K562 (cell line): ENCODE results near the gene PLA2R1.

ENCODE experiments used
- ATF3 ChIP-seq, 2 experiments: fragments of 450-650 bp in 1 of 2; sonication (generic) in 1 of 2; formaldehyde crosslinking in 1 of 2; IDR thresholded peaks in 1 of 2; conservative IDR thresholded peaks in 1 of 2; 2 replicates each; pipeline versions ENCODE4 v1.6.1 to v1.8.1; 2016 to 2023; ENCODE audit warnings: mild to moderate bottlenecking in 2 of 2, moderate library complexity in 2 of 2, inconsistent platforms in 1 of 2, missing genetic modification reagents in 1 of 2
- CEBPG ChIP-seq, 3 experiments: fragments of 200-800 bp in 1 of 3; sonication (Bioruptor generic) in 1 of 3; sonication (generic) in 1 of 3; formaldehyde crosslinking in 1 of 3; IDR thresholded peaks in 2 of 3; conservative IDR thresholded peaks in 1 of 3; 2 replicates each; pipeline versions ENCODE4 v1.6.1 to v1.8.0; 2016 to 2022; ENCODE audit warnings: missing compliant biosample characterization in 2 of 3, missing genetic modification characterization in 2 of 3, mild to moderate bottlenecking in 1 of 3, missing genetic modification reagents in 1 of 3
- GTF3C2 ChIP-seq: IDR thresholded peaks from 3 replicates; pipeline ENCODE4 v1.6.1; 2011; ENCODE audit warnings: borderline replicate concordance, mild to moderate bottlenecking, moderate library complexity; ENCODE audit not compliant: insufficient read length; ENCODE audit errors: extremely low read depth
- HMGXB4 ChIP-seq: sonication (generic); formaldehyde crosslinking; IDR thresholded peaks from 2 replicates; pipeline ENCODE4 v1.8.1; 2023; ENCODE audit warnings: mild to moderate bottlenecking, missing genetic modification reagents
- NFE2L1 ChIP-seq: fragments of 450-650 bp; IDR thresholded peaks from 2 replicates; pipeline ENCODE4 v1.6.1; 2016; ENCODE audit warnings: missing genetic modification characterization, low read depth, mild to moderate bottlenecking, missing compliant biosample characterization, moderate library complexity, borderline replicate concordance
- POLR2A ChIP-seq: fragments of 450-650 bp; conservative IDR thresholded peaks from 2 replicates; pipeline ENCODE4 v1.6.1; 2016
- RCOR1 ChIP-seq, 2 experiments: IDR thresholded peaks; 2 replicates each; pipeline ENCODE4 v1.6.1; 2012; ENCODE audit warnings: low read depth in 2 of 2, low read length in 2 of 2, borderline replicate concordance in 1 of 2, improper control_type of control experiment in 1 of 2
- USF2 ChIP-seq: sonication (generic); formaldehyde crosslinking; IDR thresholded peaks from 2 replicates; pipeline ENCODE4 v1.5.0; 2020; ENCODE audit warnings: missing genetic modification reagents
- YY1 ChIP-seq, 3 experiments: IDR thresholded peaks; 2 replicates each; pipeline ENCODE4 v1.6.1; 2011; ENCODE audit warnings: low read length in 2 of 3, mild to moderate bottlenecking in 2 of 3, moderate library complexity in 2 of 3, borderline replicate concordance in 1 of 3, control low read depth in 1 of 3, low read depth in 1 of 3; ENCODE audit not compliant: insufficient read depth in 3 of 3, insufficient replicate concordance in 2 of 3, control insufficient read depth in 1 of 3, insufficient read length in 1 of 3; ENCODE audit errors: extremely low read depth in 1 of 3
- ZNF592 ChIP-seq: fragments of 450-650 bp; IDR thresholded peaks from 2 replicates; pipeline ENCODE4 v1.6.1; 2017; ENCODE audit warnings: antibody characterized with exemption, mild to moderate bottlenecking

GRCh38 chr2:160029270-160029628, 33.2 kb downstream of the PLA2R1 start:
- TF ChIP-seq ATF3 (IDR thresholded peaks at IDR 0.05): no peak
- TF ChIP-seq ATF3 (CRISPR knock-in tag; conservative IDR thresholded peaks at IDR 0.05): no peak
- no peak for TF ChIP-seq USF2 (CRISPR knock-in tag)
- TF ChIP-seq HMGXB4 (CRISPR knock-in tag): no peak
- TF ChIP-seq RCOR1 (IDR thresholded peaks at IDR 0.05; ENCODE audit: borderline replicate concordance in 1 of 2, low read depth in 2 of 2, low read length in 2 of 2): no peak
- TF ChIP-seq CEBPG (CRISPR knock-in tag; IDR thresholded peaks at IDR 0.05): no peak
- TF ChIP-seq CEBPG (tag; conservative IDR thresholded peaks at IDR 0.05 in 1 of 2, IDR thresholded peaks at IDR 0.05 in 1 of 2): no peak
- TF ChIP-seq YY1 (IDR thresholded peaks at IDR 0.05; ENCODE audit: borderline replicate concordance in 1 of 3, control insufficient read depth in 1 of 3, extremely low read depth in 1 of 3, insufficient read depth in 3 of 3, insufficient read length in 1 of 3, insufficient replicate concordance in 2 of 3, low read depth in 1 of 3, low read length in 2 of 3): no peak
- TF ChIP-seq POLR2A: no peak
- no peak for TF ChIP-seq ZNF592
- no peak for TF ChIP-seq GTF3C2
- TF ChIP-seq NFE2L1 (tag): no peak
